ENCODE measurements around the gene GAS6.

- TF ChIP-seq PATZ1 (CRISPR knock-in tag; IDR thresholded peaks at IDR 0.05; ENCODE audit: borderline replicate concordance) (no peak), ZC3H10 (CRISPR knock-in tag; IDR thresholded peaks at IDR 0.05) (no peak), ZNF565 (CRISPR knock-in tag; conservative IDR thresholded peaks at IDR 0.05; ENCODE audit: low read depth) (no peak), ESRRG (CRISPR knock-in tag; IDR thresholded peaks at IDR 0.05) (no peak), SNAI2 (CRISPR knock-in tag; IDR thresholded peaks at IDR 0.05) (no peak), TOX (CRISPR knock-in tag; IDR thresholded peaks at IDR 0.05; ENCODE audit: borderline replicate concordance) (no peak), BACH2 (CRISPR knock-in tag; IDR thresholded peaks at IDR 0.05; ENCODE audit: borderline replicate concordance) (no peak), CSDC2 (CRISPR knock-in tag; IDR thresholded peaks at IDR 0.05) (no peak), ARNTL (CRISPR knock-in tag; IDR thresholded peaks at IDR 0.05; ENCODE audit: borderline replicate concordance, low read depth) (no peak), ISL1 (CRISPR knock-in tag; IDR thresholded peaks at IDR 0.05) (no peak), CREB5 (CRISPR knock-in tag; IDR thresholded peaks at IDR 0.05; ENCODE audit: low read depth) (no peak), RARB (CRISPR knock-in tag; IDR thresholded peaks at IDR 0.05) (no peak), TCF4 (CRISPR knock-in tag; IDR thresholded peaks at IDR 0.05; ENCODE audit: borderline replicate concordance) (no peak), OSR1 (CRISPR knock-in tag; IDR thresholded peaks at IDR 0.05) (no peak)
These were observed 17.9 kb upstream of the GAS6 start for GRCh38 chr13:113881614-113882266.

Measured in SK-N-SH treated with all-trans-retinoic acid at 6 μM for 48 hours (cell line).